ENCODE results near the gene SUGP2.

DNA sequence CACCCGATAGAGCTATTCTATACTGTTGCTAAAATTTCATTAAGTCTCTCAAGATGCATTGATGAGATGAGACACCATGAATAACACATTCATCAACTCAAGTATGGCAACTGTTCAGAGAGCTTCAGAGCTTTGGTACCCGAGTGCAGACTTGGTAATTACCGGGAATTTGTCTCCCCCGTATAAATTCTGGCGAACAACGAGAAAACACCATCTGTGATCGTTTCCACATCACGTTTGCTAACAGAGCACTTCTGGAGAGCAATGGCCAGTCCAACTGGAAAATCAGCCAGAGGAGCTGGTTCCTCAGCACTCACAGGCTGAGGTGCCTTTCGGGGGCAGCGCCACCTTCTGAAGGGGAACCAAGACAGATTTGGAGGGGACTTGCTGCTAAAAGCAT, 40.2 kb downstream of the SUGP2 start:
- TF ChIP-seq USF2 (IDR thresholded peaks at IDR 0.05; ENCODE audit: low read depth, low read length) (no peak), USF2 (CRISPR knock-in tag; IDR thresholded peaks at IDR 0.05; ENCODE audit: borderline replicate concordance) (no peak), CTCF (CRISPR knock-in tag; IDR thresholded peaks at IDR 0.05) (no peak), ETS1 (CRISPR knock-in tag; IDR thresholded peaks at IDR 0.05) (no peak), POLR2AphosphoS5 (IDR thresholded peaks at IDR 0.05; ENCODE audit: low read depth, low read length) (no peak), ESRRA (CRISPR knock-in tag; IDR thresholded peaks at IDR 0.05; ENCODE audit: low read depth) (no peak)
- TF ChIP-seq, protein P1, sequence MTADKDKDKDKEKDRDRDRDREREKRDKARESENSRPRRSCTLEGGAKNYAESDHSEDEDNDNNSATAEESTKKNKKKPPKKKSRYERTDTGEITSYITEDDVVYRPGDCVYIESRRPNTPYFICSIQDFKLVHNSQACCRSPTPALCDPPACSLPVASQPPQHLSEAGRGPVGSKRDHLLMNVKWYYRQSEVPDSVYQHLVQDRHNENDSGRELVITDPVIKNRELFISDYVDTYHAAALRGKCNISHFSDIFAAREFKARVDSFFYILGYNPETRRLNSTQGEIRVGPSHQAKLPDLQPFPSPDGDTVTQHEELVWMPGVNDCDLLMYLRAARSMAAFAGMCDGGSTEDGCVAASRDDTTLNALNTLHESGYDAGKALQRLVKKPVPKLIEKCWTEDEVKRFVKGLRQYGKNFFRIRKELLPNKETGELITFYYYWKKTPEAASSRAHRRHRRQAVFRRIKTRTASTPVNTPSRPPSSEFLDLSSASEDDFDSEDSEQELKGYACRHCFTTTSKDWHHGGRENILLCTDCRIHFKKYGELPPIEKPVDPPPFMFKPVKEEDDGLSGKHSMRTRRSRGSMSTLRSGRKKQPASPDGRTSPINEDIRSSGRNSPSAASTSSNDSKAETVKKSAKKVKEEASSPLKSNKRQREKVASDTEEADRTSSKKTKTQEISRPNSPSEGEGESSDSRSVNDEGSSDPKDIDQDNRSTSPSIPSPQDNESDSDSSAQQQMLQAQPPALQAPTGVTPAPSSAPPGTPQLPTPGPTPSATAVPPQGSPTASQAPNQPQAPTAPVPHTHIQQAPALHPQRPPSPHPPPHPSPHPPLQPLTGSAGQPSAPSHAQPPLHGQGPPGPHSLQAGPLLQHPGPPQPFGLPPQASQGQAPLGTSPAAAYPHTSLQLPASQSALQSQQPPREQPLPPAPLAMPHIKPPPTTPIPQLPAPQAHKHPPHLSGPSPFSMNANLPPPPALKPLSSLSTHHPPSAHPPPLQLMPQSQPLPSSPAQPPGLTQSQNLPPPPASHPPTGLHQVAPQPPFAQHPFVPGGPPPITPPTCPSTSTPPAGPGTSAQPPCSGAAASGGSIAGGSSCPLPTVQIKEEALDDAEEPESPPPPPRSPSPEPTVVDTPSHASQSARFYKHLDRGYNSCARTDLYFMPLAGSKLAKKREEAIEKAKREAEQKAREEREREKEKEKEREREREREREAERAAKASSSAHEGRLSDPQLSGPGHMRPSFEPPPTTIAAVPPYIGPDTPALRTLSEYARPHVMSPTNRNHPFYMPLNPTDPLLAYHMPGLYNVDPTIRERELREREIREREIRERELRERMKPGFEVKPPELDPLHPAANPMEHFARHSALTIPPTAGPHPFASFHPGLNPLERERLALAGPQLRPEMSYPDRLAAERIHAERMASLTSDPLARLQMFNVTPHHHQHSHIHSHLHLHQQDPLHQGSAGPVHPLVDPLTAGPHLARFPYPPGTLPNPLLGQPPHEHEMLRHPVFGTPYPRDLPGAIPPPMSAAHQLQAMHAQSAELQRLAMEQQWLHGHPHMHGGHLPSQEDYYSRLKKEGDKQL (CRISPR knock-in tag; IDR thresholded peaks at IDR 0.05; ENCODE audit: low read depth) = no peak
